ENCODE data around the gene ZFYVE19.

DNA sequence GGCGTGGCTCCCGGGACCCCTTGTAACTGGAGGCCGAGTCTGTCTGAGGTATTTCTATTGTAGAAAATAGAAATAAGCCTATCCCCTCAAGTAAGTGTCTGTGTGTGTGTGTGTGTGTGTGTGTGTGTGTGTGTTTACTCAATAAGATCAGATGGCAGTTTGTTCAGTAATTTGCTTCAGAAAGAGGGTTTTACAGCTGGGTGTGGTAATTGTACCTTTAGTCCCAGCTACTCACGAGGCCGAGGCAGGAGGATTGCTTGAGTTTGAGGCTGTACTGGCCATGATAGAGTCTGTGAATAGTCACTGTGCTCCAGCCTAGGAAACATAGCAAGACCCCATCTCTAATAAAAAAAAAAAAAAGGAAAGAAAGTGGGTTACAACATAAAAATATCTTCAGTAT, 45.6 kb downstream of the ZFYVE19 start:
- TF ChIP-seq POLR2AphosphoS5 (IDR thresholded peaks at IDR 0.05) = no peak
- TF ChIP-seq, protein P1, sequence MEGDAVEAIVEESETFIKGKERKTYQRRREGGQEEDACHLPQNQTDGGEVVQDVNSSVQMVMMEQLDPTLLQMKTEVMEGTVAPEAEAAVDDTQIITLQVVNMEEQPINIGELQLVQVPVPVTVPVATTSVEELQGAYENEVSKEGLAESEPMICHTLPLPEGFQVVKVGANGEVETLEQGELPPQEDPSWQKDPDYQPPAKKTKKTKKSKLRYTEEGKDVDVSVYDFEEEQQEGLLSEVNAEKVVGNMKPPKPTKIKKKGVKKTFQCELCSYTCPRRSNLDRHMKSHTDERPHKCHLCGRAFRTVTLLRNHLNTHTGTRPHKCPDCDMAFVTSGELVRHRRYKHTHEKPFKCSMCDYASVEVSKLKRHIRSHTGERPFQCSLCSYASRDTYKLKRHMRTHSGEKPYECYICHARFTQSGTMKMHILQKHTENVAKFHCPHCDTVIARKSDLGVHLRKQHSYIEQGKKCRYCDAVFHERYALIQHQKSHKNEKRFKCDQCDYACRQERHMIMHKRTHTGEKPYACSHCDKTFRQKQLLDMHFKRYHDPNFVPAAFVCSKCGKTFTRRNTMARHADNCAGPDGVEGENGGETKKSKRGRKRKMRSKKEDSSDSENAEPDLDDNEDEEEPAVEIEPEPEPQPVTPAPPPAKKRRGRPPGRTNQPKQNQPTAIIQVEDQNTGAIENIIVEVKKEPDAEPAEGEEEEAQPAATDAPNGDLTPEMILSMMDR (IDR thresholded peaks at IDR 0.05) = no peak
- TF ChIP-seq POLR2A (IDR thresholded peaks at IDR 0.05) = no peak
- no peak for TF ChIP-seq EP300 (IDR thresholded peaks at IDR 0.05)
